GM19240 (cell line): Measurements from ENCODE around the gene LDAH.
"Not testable (repeated sequence)": the region's sequence is repeated elsewhere in the genome, so short reads cannot be mapped to it uniquely, and the experiment has no call there.

Source experiments
- DNase-seq: peaks from one replicate; pipeline ENCODE4 v3.0.0; 2011; ENCODE audit warnings: low spot score; ENCODE audit not compliant: insufficient read length

Gene LDAH

GRCh38 chr2:20822535-20823490, at the start of gene LDAH:
Gene LDAH, minus strand, starts transcription at chr2:20823101. Its CDS starts 21,638 bp downstream, at chr2:20801463.
- DNase-seq = peak; percentile 63

- DNase-seq = peak; percentile 27
These were observed 45.5 kb upstream of the LDAH start for GRCh38 chr2:20868377-20868776.

GRCh38 chr2:20862850-20863249, 39.9 kb upstream of the LDAH start:
- no peak for DNase-seq

GRCh38 chr2:20855456-20855855, 32.6 kb upstream of the LDAH start:
- no peak for DNase-seq

- DNase-seq = no peak
These were observed 29.8 kb upstream of the LDAH start for GRCh38 chr2:20852670-20853069.

- DNase-seq = no peak
These were observed 29.2 kb upstream of the LDAH start for GRCh38 chr2:20852139-20852538.

- DNase-seq = no peak
These were observed 21.3 kb upstream of the LDAH start for GRCh38 chr2:20844246-20844645.

- DNase-seq = no peak
These were observed 16.2 kb upstream of the LDAH start for GRCh38 chr2:20839052-20839451.

GRCh38 chr2:20838016-20838415, 15.1 kb upstream of the LDAH start:
- no peak for DNase-seq

- DNase-seq = no peak
These were observed 13.6 kb upstream of the LDAH start for GRCh38 chr2:20836521-20836920.

- DNase-seq = no peak
These were observed 11.4 kb upstream of the LDAH start for GRCh38 chr2:20834331-20834730.

GRCh38 chr2:20832606-20833005, 9.7 kb upstream of the LDAH start:
- no peak for DNase-seq

- DNase-seq = no peak
These were observed 7.0 kb upstream of the LDAH start for GRCh38 chr2:20829861-20830260.

GRCh38 chr2:20823917-20824316, 1.0 kb upstream of the LDAH start:
- no peak for DNase-seq

- no peak for DNase-seq
These were observed 4.1 kb downstream of the LDAH start for GRCh38 chr2:20818820-20819219.

- DNase-seq = no peak
These were observed 7.7 kb downstream of the LDAH start for GRCh38 chr2:20815216-20815615.

- no peak for DNase-seq
These were observed 10.1 kb downstream of the LDAH start for GRCh38 chr2:20812779-20813178.

- DNase-seq = no peak
These were observed 16.6 kb downstream of the LDAH start for GRCh38 chr2:20806286-20806685.

- no peak for DNase-seq
These were observed 18.9 kb downstream of the LDAH start for GRCh38 chr2:20803974-20804373.

- DNase-seq = no peak
These were observed 19.6 kb downstream of the LDAH start for GRCh38 chr2:20803226-20803682.

- no peak for DNase-seq
These were observed 25.8 kb downstream of the LDAH start for GRCh38 chr2:20797096-20797495.

- DNase-seq = no peak
These were observed 26.5 kb downstream of the LDAH start for GRCh38 chr2:20796374-20796791.

- not testable (repeated sequence) for DNase-seq
These were observed 29.0 kb downstream of the LDAH start for GRCh38 chr2:20793944-20794343.
